ENCODE data around the gene TECPR2. TPM values are rescaled to one million over a fixed set of nuclear protein-coding genes. Genes with fewer than 3 reads are reported as not detected.

TECPR2 gene
- total and polyA plus RNA-seq, 10 of the 15 experiments (the other 5 are each of a cell fraction or from before 2014, with no cell fraction given): 0.15 to 10.0 (median 3.0) TPM

GRCh38 chr14:102431751-102432150 lies 69.0 kb downstream of the TECPR2 start:
- Histone ChIP-seq H3K9me3 (replicated peaks; ENCODE audit: control insufficient read depth, insufficient read depth, low read length) (no peaks in the 10 kb centered on the region), H3K9ac (ENCODE audit: control insufficient read depth, insufficient read depth, low read length) (no peak overlapping the region), H3K27ac (ENCODE audit: control insufficient read depth, insufficient read depth) (no peak overlapping the region), H3K79me2 (ENCODE audit: control insufficient read depth, insufficient read depth, low read length) (no peaks in the 10 kb centered on the region), H3K4me1 (ENCODE audit: control insufficient read depth, insufficient read depth, low read length) (no peaks in the 10 kb centered on the region), H3K4me2 (ENCODE audit: control insufficient read depth, insufficient read depth) (no peak overlapping the region), H2AFZ (ENCODE audit: control insufficient read depth, low read depth, low read length) (no peak overlapping the region), H3K4me3 (no peak overlapping the region), H4K20me1 (ENCODE audit: control insufficient read depth, insufficient read depth) (no peaks in the 10 kb centered on the region), H3K36me3 (ENCODE audit: control insufficient read depth in 2 of 2, insufficient read depth in 2 of 2, low read length in 1 of 2) (no peaks in the 10 kb centered on the region), H3K27me3 (replicated peaks in 1 of 2; ENCODE audit: control insufficient read depth in 2 of 2, insufficient read depth in 2 of 2, low read length in 1 of 2) (no peaks in the 10 kb centered on the region)
- ChIA-PET POLR2A (no interaction called here), RAD21 (ENCODE audit: unreplicated experiment) (no interaction called here), CTCF (interaction anchor here (0.6 kb wide), 1 partner anchor 116 kb away, joined by 3 read pairs; no protein-coding TSS in a partner anchor), SMC1A (ENCODE audit: uncharacterized antibody, unreplicated experiment) (interaction anchor here (1.1 kb wide), 1 partner anchor 37 kb away, joined by 3 read pairs; no protein-coding TSS in a partner anchor)
- intact Hi-C loops (cut with micrococcal nuclease; ENCODE audit: unreplicated experiment): loop anchor here (10.0 kb wide), 1 partner anchor 253 kb away; no protein-coding TSS in a partner anchor
- TF ChIP-seq, protein P1, sequence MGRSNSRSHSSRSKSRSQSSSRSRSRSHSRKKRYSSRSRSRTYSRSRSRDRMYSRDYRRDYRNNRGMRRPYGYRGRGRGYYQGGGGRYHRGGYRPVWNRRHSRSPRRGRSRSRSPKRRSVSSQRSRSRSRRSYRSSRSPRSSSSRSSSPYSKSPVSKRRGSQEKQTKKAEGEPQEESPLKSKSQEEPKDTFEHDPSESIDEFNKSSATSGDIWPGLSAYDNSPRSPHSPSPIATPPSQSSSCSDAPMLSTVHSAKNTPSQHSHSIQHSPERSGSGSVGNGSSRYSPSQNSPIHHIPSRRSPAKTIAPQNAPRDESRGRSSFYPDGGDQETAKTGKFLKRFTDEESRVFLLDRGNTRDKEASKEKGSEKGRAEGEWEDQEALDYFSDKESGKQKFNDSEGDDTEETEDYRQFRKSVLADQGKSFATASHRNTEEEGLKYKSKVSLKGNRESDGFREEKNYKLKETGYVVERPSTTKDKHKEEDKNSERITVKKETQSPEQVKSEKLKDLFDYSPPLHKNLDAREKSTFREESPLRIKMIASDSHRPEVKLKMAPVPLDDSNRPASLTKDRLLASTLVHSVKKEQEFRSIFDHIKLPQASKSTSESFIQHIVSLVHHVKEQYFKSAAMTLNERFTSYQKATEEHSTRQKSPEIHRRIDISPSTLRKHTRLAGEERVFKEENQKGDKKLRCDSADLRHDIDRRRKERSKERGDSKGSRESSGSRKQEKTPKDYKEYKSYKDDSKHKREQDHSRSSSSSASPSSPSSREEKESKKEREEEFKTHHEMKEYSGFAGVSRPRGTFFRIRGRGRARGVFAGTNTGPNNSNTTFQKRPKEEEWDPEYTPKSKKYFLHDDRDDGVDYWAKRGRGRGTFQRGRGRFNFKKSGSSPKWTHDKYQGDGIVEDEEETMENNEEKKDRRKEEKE (IDR thresholded peaks at IDR 0.05): no peak
- TF ChIP-seq E2F4 (IDR thresholded peaks at IDR 0.05; ENCODE audit: low read depth, low read length) (no peak), SMC3 (IDR thresholded peaks at IDR 0.05; ENCODE audit: borderline replicate concordance, low read length) (no peak), CHD4 (IDR thresholded peaks at IDR 0.05) (no peak), RBBP5 (conservative IDR thresholded peaks at IDR 0.05) (no peak), ZBTB4 (CRISPR knock-in tag; IDR thresholded peaks at IDR 0.05) (no peak), KAT2A (conservative IDR thresholded peaks at IDR 0.05; ENCODE audit: control insufficient read depth, low read depth, low read length) (no peak), PML (IDR thresholded peaks at IDR 0.05; ENCODE audit: low read length) (no peak), RUNX3 (IDR thresholded peaks at IDR 0.05; ENCODE audit: low read length) (no peak)
- no TSS peak for BruUV-seq (replicated peaks)
- DNase-seq (ENCODE audit: low read depth, low spot score) (no peak), ATAC-seq (no peak), FAIRE-seq (no peak)
- in situ Hi-C loops (cut with MboI): no loop called here
- 92% methylated on average over 12 of the region's 12 CpGs for WGBS (ENCODE audit: insufficient coverage, insufficient replicate concordance, low lambda C conversion rate, missing lambda C conversion rate)

Data from GM12878 (cell line).